GM18870 (cell line): ENCODE measurements around the gene ERVFRD-1.

ENCODE experiments used
- ATAC-seq: cut with Tn5 transposase; IDR thresholded peaks from one replicate; pipeline ENCODE4 v1.9.1; 2021; ENCODE audit warnings: moderate library complexity; ENCODE audit not compliant: unreplicated experiment

The ERVFRD-1 gene

DNA sequence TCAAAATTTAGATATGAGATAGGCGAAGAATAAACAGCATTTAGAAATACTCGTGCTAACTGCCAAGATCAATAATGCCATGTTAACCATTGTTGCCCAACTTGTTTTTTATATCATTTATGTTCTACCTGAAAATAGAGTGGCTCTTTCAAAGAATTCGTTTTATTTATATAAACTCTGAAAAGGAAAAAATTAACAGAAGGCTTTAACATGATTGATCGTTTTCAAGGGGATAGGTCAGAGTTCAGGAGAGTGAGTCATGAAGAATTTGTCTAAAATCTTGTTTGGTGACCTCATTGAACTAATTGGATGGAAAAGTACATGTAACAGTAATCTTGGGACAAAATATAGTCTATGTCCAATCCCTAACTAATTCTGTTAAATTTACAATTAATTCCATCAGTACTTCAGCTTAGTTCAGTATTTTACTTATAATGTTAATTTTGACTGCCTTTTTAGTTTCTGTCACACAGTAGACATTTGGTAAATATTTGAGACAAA, 56.3 kb downstream of the ERVFRD-1 start:
- no peak for ATAC-seq

DNA sequence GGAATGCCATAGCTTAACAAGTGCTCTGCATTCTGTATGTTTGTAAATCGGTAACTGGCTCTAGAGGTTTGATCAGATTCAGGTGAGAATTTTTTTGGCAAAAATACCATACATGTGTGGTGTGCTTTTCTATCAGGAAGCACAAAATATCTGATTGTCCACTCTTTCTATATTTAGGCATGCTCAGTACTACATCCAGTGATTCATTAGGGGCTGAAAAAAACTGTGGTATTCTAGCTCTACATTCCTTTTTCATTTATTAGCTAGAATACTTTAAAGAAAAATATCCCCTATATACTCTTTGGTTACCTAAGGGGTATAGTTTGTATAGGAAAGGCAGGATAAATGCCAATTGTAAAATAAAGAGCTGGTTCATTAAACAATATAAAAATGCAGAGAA, 56.8 kb downstream of the ERVFRD-1 start:
- ATAC-seq, result no peak

GRCh38 chr6:11053307-11053706, 58.2 kb downstream of the ERVFRD-1 start:
- ATAC-seq, result no peak
